B cell (primary cell): ENCODE measurements around the gene ACTMAP. TPM values are rescaled to one million over a fixed set of nuclear protein-coding genes. Genes with fewer than 3 reads are reported as not detected.

ENCODE experiments used
- ATAC-seq: fragments of 200-7000 bp; cut with Tn5 transposase; one replicate; pipeline ENCODE4 v1.10.0; 2021; ENCODE audit warnings: low read depth, mild to moderate bottlenecking, moderate number of reproducible peaks, moderate library complexity
- CTCF ChIA-PET: fragments of 350-600 bp; sonication (Branson Sonifier 250); formaldehyde crosslinking; loops from one replicate; lab custom pipeline; 2021; ENCODE audit warnings: antibody characterized with exemption, inconsistent platforms; lab: Charles Lee
- POLR2A ChIA-PET: fragments of 350-600 bp; sonication (Branson Sonifier 250); formaldehyde crosslinking; loops from one replicate; lab custom pipeline; 2021; ENCODE audit warnings: antibody characterized with exemption; lab: Charles Lee
- DNase-seq: peaks from one replicate; pipeline ENCODE4 v3.0.0; 2013
- H2AFZ ChIP-seq: 2 replicates; pipeline ENCODE4 v1.6.1; 2012; ENCODE audit warnings: mild to moderate bottlenecking, low read depth, low read length; ENCODE audit not compliant: insufficient read depth, poor library complexity, severe bottlenecking
- H3K27ac ChIP-seq, 2 donors: 1 replicate in 1 of 2; 2 replicates in 1 of 2; pipeline ENCODE4 v1.5.1; 2012 to 2013; ENCODE audit warnings: low read length in 2 of 2, mild to moderate bottlenecking in 2 of 2, moderate library complexity in 1 of 2
- H3K27me3 ChIP-seq, 4 experiments: fragments of 200-600 bp in 1 of 4; sonication (generic) in 1 of 4; replicated peaks in 1 of 4; 1 replicate in 2 of 4; 2 replicates in 2 of 4; pipeline versions ENCODE4 v1.6.1 to v1.7.0; 2013 to 2016; ENCODE audit warnings: low read length in 3 of 4, mild to moderate bottlenecking in 2 of 4, mixed read lengths in 1 of 4, moderate library complexity in 1 of 4; ENCODE audit not compliant: insufficient read depth in 4 of 4, control insufficient read depth in 3 of 4; ENCODE audit errors: control extremely low read depth in 1 of 4
- H3K36me3 ChIP-seq, 2 experiments: replicated peaks in 1 of 2; 1 replicate in 1 of 2; 2 replicates in 1 of 2; pipeline versions ENCODE4 v1.6.1 to v1.7.1; 2013; ENCODE audit warnings: low read length in 1 of 2; ENCODE audit not compliant: insufficient read depth in 2 of 2, control insufficient read depth in 1 of 2; ENCODE audit errors: control extremely low read depth in 1 of 2, extremely low read depth in 1 of 2
- H3K4me1 ChIP-seq, 2 donors: fragments of 200-600 bp in 1 of 2; sonication (generic) in 1 of 2; 1 replicate in 1 of 2; 2 replicates in 1 of 2; pipeline versions ENCODE4 v1.5.1 to v1.6.1; 2013 to 2017; ENCODE audit warnings: low read length in 2 of 2; ENCODE audit not compliant: control insufficient read depth in 2 of 2, insufficient read depth in 2 of 2
- H3K4me2 ChIP-seq: replicated peaks from 2 replicates; pipeline ENCODE3; 2012; ENCODE audit warnings: mild to moderate bottlenecking, low read depth, low read length; ENCODE audit not compliant: poor library complexity, severe bottlenecking
- H3K4me3 ChIP-seq, 5 experiments: fragments of 200-600 bp in 1 of 5; sonication (generic) in 1 of 5; 1 replicate in 3 of 5; 2 replicates in 2 of 5; pipeline versions ENCODE4 v1.5.1 to v1.7.0; 2011 to 2016; ENCODE audit warnings: low read length in 4 of 5, mild to moderate bottlenecking in 4 of 5, low read depth in 2 of 5, control low read depth in 1 of 5, moderate library complexity in 1 of 5; ENCODE audit not compliant: insufficient read depth in 1 of 5; ENCODE audit errors: control extremely low read depth in 1 of 5, extremely low read depth in 1 of 5
- H3K79me2 ChIP-seq: fragments of 200-600 bp; sonication (generic); one replicate; pipeline ENCODE4 v1.6.0; 2016; ENCODE audit warnings: low read length; ENCODE audit not compliant: control insufficient read depth, insufficient read depth
- H3K9ac ChIP-seq: fragments of 200-600 bp; sonication (generic); 2 replicates; pipeline ENCODE4 v1.6.1; 2017; ENCODE audit warnings: mild to moderate bottlenecking, low read length, moderate library complexity
- H3K9me3 ChIP-seq, 3 donors: one replicate each; pipeline versions ENCODE4 v1.6.1 to v1.7.1; 2013; ENCODE audit warnings: low read length in 2 of 3; ENCODE audit not compliant: control insufficient read depth in 2 of 3, insufficient read depth in 1 of 3; ENCODE audit errors: control extremely low read depth in 1 of 3
- H4K20me1 ChIP-seq: 2 replicates; pipeline ENCODE4 v1.6.0; 2012; ENCODE audit warnings: mild to moderate bottlenecking, low read length; ENCODE audit not compliant: insufficient read depth, control insufficient read depth, poor library complexity, severe bottlenecking
- H3K27ac Mint-ChIP-seq: one replicate; pipeline ENCODE4 v1.8.0; 2021; ENCODE audit warnings: mixed read lengths
- H3K27me3 Mint-ChIP-seq: one replicate; pipeline ENCODE4 v1.8.0; 2021; ENCODE audit warnings: mixed read lengths
- H3K4me1 Mint-ChIP-seq: one replicate; pipeline ENCODE4 v1.8.0; 2021; ENCODE audit warnings: mixed read lengths
- H3K4me3 Mint-ChIP-seq: one replicate; pipeline ENCODE4 v1.8.0; 2021; ENCODE audit warnings: mixed read lengths
- H3K9me3 Mint-ChIP-seq: one replicate; pipeline ENCODE4 v1.8.0; 2022; ENCODE audit warnings: mixed read lengths; ENCODE audit not compliant: insufficient read depth
- EZH2 ChIP-seq: IDR thresholded peaks from 2 replicates; pipeline ENCODE4 v1.6.1; 2012; ENCODE audit warnings: borderline replicate concordance, low read depth, mild to moderate bottlenecking, moderate library complexity, low read length; ENCODE audit not compliant: insufficient read depth, poor library complexity, severe bottlenecking
- WGBS: methylation state at CpG from one replicate; pipeline ENCODE4 v1.1.5; 2013; ENCODE audit warnings: missing lambda C conversion rate; ENCODE audit not compliant: insufficient coverage; 5-methylcytosine and 5-hydroxymethylcytosine counted together
- intact Hi-C: fragments of 100-400 bp; cut with micrococcal nuclease; formaldehyde crosslinking; loops from one replicate; pipeline ENCODE4 v1.10.0; 2022
- polyA plus RNA-seq: library from polyadenylated mRNA; depleted of rRNA; stranded (reverse); fragments of >200 nt; gene quantifications from 2 replicates; pipeline ENCODE4 v1.2.3, GENCODE V29; 2012
- total RNA-seq, 2 donors: library from RNA; stranded (reverse); fragments of 120-200 nt in 1 of 2; gene quantifications; 1 replicate in 1 of 2; 2 replicates in 1 of 2; pipeline versions ENCODE4 v1.2.3 to v1.2.4, GENCODE V29; 2013 to 2022
- TF ChIP-seq, protein P1 (sequence below): fragments of 200-600 bp; IDR thresholded peaks from one replicate; pipeline ENCODE4 v1.8.0; 2022; ENCODE audit warnings: antibody characterized with exemption, mild to moderate bottlenecking

ACTMAP gene
- total and polyA plus RNA-seq, 2 donors (not counting 1 experiment from before 2014, with no cell fraction given), result 7.7 to 10.2 TPM

DNA sequence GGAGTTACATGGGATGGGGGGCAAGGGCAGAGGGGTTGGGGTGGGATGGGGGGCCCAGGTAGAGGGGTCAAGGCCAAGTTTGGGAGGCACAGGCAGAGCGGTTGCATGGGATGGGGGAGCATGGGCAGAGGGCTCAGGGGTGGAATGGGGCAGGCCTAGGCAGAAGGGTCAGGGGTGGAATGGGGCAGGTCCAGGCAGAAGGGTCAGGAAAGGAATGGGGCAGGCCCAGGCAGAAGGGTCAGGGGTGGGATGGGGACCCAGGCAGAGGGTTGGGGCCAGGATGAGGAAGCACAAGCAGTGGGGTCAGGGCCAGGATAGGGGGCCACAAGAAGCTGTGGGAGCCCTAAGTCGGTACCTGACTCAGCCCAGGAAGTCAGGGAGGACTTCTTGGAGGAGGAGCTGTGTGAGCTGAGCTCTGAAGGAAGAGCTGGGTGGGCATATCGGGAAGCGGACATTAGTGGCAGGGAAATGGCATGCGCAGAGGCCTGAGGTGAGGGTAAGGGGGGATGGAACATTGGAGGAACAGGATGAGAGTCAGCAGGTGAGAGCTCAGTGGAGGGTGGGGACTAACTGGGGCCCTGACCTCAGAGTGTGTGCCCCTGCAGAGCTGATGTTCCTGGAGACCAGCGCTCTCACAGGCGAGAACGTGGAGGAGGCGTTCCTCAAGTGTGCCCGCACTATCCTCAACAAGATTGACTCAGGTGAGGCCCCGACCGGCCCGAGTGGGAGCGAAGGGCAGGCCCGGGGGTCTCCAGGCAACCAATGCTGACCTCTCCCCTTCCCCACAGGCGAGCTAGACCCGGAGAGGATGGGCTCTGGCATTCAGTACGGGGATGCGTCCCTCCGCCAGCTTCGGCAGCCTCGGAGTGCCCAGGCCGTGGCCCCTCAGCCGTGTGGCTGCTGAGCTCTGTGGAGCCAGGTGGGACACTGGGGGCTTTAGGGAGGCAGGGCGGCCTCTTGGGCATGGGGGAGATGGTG is 36.1 kb upstream of the ACTMAP start:
- Mint-ChIP-seq H3K27me3 (no peaks in the 10 kb centered on the region), H3K4me3 (no peak overlapping the region), H3K27ac (peak overlapping the region; percentile 41), H3K4me1 (peaks cover 26% of the 10 kb centered on the region), H3K9me3 (no peaks in the 10 kb centered on the region)
- H3K9me3 ChIP-seq, result no peaks in the 10 kb centered on the region
- DNase-seq, result no peak
- no peak overlapping the region for H2AFZ ChIP-seq
- TF ChIP-seq EZH2, result no peak
- TF ChIP-seq, protein P1, sequence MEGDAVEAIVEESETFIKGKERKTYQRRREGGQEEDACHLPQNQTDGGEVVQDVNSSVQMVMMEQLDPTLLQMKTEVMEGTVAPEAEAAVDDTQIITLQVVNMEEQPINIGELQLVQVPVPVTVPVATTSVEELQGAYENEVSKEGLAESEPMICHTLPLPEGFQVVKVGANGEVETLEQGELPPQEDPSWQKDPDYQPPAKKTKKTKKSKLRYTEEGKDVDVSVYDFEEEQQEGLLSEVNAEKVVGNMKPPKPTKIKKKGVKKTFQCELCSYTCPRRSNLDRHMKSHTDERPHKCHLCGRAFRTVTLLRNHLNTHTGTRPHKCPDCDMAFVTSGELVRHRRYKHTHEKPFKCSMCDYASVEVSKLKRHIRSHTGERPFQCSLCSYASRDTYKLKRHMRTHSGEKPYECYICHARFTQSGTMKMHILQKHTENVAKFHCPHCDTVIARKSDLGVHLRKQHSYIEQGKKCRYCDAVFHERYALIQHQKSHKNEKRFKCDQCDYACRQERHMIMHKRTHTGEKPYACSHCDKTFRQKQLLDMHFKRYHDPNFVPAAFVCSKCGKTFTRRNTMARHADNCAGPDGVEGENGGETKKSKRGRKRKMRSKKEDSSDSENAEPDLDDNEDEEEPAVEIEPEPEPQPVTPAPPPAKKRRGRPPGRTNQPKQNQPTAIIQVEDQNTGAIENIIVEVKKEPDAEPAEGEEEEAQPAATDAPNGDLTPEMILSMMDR, result no peak
- H3K4me2 ChIP-seq, result no peak overlapping the region
- H4K20me1 ChIP-seq, result peaks cover 11% of the 10 kb centered on the region
- 97% methylated on average over 18 of the region's 25 CpGs for WGBS
- H3K4me1 ChIP-seq, result no peaks in the 10 kb centered on the region
- H3K79me2 ChIP-seq, result peaks cover 27% of the 10 kb centered on the region
- no peak for ATAC-seq
- H3K27me3 ChIP-seq, result no peaks in the 10 kb centered on the region
- H3K4me3 ChIP-seq, result no peak overlapping the region
- H3K27ac ChIP-seq, result no peak overlapping the region
- CTCF ChIA-PET, result interaction anchor here (0.8 to 1.6 kb wide), 5 partner anchors 9 to 36 kb away, joined by 3 read pairs; partner anchors contain the start of genes ACTMAP and SNRPA
- intact Hi-C loops, result no loop called here
- POLR2A ChIA-PET, result interaction anchor here (1.1 to 2.1 kb wide), 2 partner anchors 8 to 12 kb away, joined by 4 to 10 read pairs; partner anchors contain the start of gene RAB4B
- H3K9ac ChIP-seq, result no peak overlapping the region
- peaks cover under 1 to 45% of the 10 kb centered on the region in 2 experiments for H3K36me3 ChIP-seq

GRCh38 chr19:40785526-40785925 is 35.2 kb upstream of the ACTMAP start:
- ChIA-PET POLR2A (no interaction called here), CTCF (interaction anchor here (0.8 to 1.6 kb wide), 4 partner anchors 8 to 35 kb away, joined by 3 read pairs; partner anchors contain the start of genes ACTMAP and SNRPA)
- Histone ChIP-seq H3K4me1 (peaks cover 0 to 3% of the 10 kb centered on the region in 2 donors), H3K9ac (no peak overlapping the region), H3K36me3 (peaks cover 0 to 49% of the 10 kb centered on the region in 2 experiments), H3K9me3 (no peaks in the 10 kb centered on the region), H3K79me2 (peaks cover 35% of the 10 kb centered on the region), H3K4me2 (no peak overlapping the region), H3K27ac (no peak overlapping the region), H3K27me3 (no peaks in the 10 kb centered on the region), H2AFZ (no peak overlapping the region), H3K4me3 (no peak overlapping the region), H4K20me1 (peaks cover 16% of the 10 kb centered on the region)
- Mint-ChIP-seq H3K4me1 (peaks cover 28% of the 10 kb centered on the region), H3K9me3 (no peaks in the 10 kb centered on the region), H3K27ac (no peak overlapping the region), H3K27me3 (no peaks in the 10 kb centered on the region), H3K4me3 (no peak overlapping the region)
- TF ChIP-seq, protein P1, result no peak
- no peak for TF ChIP-seq EZH2
- DNase-seq, result no peak
- WGBS, result 100% methylated on average over 1 of the region's 1 CpG
- intact Hi-C loops, result no loop called here
- ATAC-seq, result no peak
